Activated CD8-positive, alpha-beta T cell treated with anti-CD3 and anti-CD28 coated beads for 36 hours (primary cell): ENCODE measurements around the gene MRPL14. TPM values are rescaled to one million over a fixed set of nuclear protein-coding genes. Genes with fewer than 3 reads are reported as not detected.

Source experiments
- ATAC-seq: fragments of 200-7000 bp; cut with Tn5 transposase; one replicate; pipeline ENCODE4 v1.10.0; 2021; ENCODE audit warnings: mild to moderate bottlenecking, moderate library complexity
- CTCF ChIA-PET: fragments of 350-600 bp; sonication (Branson Sonifier 250); formaldehyde crosslinking; loops from one replicate; lab custom pipeline; 2021; ENCODE audit warnings: antibody characterized with exemption; lab: Charles Lee
- POLR2A ChIA-PET: fragments of 350-600 bp; sonication (Branson Sonifier 250); formaldehyde crosslinking; loops from one replicate; lab custom pipeline; 2021; ENCODE audit warnings: antibody characterized with exemption; lab: Charles Lee
- DNase-seq: peaks from one replicate; pipeline ENCODE4 v3.0.0-alpha.2; 2020
- H3K27ac Mint-ChIP-seq: one replicate; pipeline ENCODE4 v1.8.0; 2021; ENCODE audit warnings: mild to moderate bottlenecking, mixed read lengths
- H3K27me3 Mint-ChIP-seq: one replicate; pipeline ENCODE4 v1.8.0; 2021; ENCODE audit warnings: mixed read lengths
- H3K36me3 Mint-ChIP-seq: one replicate; pipeline ENCODE4 v1.8.0; 2021; ENCODE audit warnings: low read depth, mixed read lengths
- H3K4me1 Mint-ChIP-seq: one replicate; pipeline ENCODE4 v1.8.0; 2021; ENCODE audit warnings: low read depth, mixed read lengths
- H3K4me3 Mint-ChIP-seq: one replicate; pipeline ENCODE4 v1.8.0; 2021; ENCODE audit warnings: mild to moderate bottlenecking, moderate library complexity, mixed read lengths
- H3K9me3 Mint-ChIP-seq: one replicate; pipeline ENCODE4 v1.8.0; 2021; ENCODE audit warnings: mixed read lengths
- intact Hi-C: fragments of 100-400 bp; cut with micrococcal nuclease; formaldehyde crosslinking; loops from one replicate; pipeline ENCODE4 v1.10.0; 2022
- total RNA-seq, 2 experiments: library from RNA; stranded (reverse); gene quantifications; one replicate each; pipeline ENCODE4 v1.2.3, GENCODE V29; 2021
- TF ChIP-seq, protein P1 (sequence below): fragments of 200-600 bp; IDR thresholded peaks from one replicate; pipeline ENCODE4 v1.8.0; 2022; ENCODE audit warnings: antibody characterized with exemption, mild to moderate bottlenecking

MRPL14 gene
- total RNA-seq, 2 experiments from 2014 or later, result 42.8 to 44.3 TPM

DNA sequence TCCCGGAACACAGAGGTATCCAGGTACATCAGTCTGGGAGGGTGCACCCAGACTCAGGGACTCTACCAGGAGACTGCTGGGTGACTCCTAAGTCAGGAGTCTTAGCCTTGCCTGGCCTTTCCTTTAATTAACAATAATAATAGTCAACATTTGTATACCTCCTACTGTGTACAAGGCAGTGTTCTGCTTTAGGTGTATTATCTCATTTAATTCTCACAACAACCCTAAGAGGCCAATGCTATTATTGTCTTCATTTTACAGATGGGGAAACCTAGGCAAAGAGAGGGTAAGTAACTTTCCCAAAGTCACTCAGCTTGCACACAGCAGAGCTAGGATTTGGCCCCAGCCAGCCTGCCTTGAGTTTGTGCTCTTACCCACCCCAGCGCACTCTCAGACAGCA, 39.6 kb downstream of the MRPL14 start:
- ChIA-PET POLR2A (no interaction called here), CTCF (interaction anchor here (4.2 kb wide), 1 partner anchor 8 kb away, joined by 23 read pairs; no protein-coding TSS in a partner anchor)
- ATAC-seq (no peak), DNase-seq (no peak)
- no peak overlapping the region for H3K27ac Mint-ChIP-seq
- H3K36me3 Mint-ChIP-seq, result no peaks in the 10 kb centered on the region
- TF ChIP-seq, protein P1, sequence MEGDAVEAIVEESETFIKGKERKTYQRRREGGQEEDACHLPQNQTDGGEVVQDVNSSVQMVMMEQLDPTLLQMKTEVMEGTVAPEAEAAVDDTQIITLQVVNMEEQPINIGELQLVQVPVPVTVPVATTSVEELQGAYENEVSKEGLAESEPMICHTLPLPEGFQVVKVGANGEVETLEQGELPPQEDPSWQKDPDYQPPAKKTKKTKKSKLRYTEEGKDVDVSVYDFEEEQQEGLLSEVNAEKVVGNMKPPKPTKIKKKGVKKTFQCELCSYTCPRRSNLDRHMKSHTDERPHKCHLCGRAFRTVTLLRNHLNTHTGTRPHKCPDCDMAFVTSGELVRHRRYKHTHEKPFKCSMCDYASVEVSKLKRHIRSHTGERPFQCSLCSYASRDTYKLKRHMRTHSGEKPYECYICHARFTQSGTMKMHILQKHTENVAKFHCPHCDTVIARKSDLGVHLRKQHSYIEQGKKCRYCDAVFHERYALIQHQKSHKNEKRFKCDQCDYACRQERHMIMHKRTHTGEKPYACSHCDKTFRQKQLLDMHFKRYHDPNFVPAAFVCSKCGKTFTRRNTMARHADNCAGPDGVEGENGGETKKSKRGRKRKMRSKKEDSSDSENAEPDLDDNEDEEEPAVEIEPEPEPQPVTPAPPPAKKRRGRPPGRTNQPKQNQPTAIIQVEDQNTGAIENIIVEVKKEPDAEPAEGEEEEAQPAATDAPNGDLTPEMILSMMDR, result no peak
- intact Hi-C loops, result no loop called here
- H3K9me3 Mint-ChIP-seq, result no peaks in the 10 kb centered on the region
- no peaks in the 10 kb centered on the region for H3K27me3 Mint-ChIP-seq
- no peak overlapping the region for H3K4me3 Mint-ChIP-seq
- H3K4me1 Mint-ChIP-seq, result peaks cover 11% of the 10 kb centered on the region

DNA sequence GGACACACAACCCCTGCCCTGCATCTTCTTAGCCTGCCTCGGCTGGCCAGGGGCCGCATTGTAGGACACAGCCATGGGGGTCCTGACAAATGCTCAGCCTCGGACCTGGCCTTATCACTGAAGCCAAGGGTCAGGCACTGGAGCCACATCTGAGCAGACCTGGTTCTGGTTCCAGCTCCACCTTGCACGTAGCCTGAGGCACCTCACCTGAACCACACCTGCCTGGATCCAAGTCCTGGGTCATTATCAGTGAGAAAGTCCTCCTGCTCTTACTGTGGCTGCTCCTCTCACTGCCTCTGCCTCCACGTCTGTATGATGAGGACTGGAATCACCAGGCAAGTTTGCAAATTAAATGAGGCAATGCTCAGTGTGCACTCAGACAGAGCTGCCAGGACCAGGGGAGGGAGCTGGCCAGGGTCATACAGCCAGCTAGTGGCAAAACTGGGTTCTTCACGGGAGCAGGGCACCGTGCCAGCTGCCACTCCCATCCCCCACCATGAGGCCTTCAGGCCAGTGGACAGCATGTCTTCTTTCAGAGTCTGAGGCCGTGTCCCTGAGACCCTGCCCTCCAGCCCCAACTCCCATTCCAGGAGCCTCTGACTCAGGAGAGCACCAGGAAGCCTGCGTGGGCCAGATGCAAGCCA, 40.2 kb downstream of the MRPL14 start:
- intact Hi-C loops, result no loop called here
- no peaks in the 10 kb centered on the region for H3K27me3 Mint-ChIP-seq
- H3K9me3 Mint-ChIP-seq, result no peaks in the 10 kb centered on the region
- no peak overlapping the region for H3K27ac Mint-ChIP-seq
- no peak for DNase-seq
- TF ChIP-seq, protein P1, result no peak
- ChIA-PET POLR2A (no interaction called here), CTCF (interaction anchor here (1.0 to 4.2 kb wide), 4 partner anchors 8 to 270 kb away, joined by 3 to 23 read pairs (median 4); no protein-coding TSS in a partner anchor)
- no peaks in the 10 kb centered on the region for H3K36me3 Mint-ChIP-seq
- H3K4me3 Mint-ChIP-seq, result no peak overlapping the region
- peaks cover 11% of the 10 kb centered on the region for H3K4me1 Mint-ChIP-seq
- no peak for ATAC-seq

DNA sequence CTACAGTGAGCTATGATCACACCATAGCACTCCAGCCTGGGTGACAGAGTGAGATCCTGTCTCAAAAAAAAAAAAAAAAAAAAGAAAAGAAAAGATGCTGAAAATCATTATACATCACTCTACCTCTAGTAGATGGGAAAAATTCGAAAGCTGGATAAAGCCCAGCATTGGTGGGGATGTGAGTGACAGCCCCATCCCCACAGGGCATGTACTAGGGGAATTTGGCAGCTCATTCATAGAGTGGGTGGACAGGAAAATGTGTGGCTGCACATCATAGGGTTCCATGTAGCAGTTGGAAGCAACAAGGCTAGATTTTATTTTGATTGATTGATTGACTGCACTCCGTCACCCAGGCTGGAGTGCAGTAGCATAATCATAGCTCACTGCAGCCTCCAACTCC, 42.0 kb downstream of the MRPL14 start:
- CTCF ChIA-PET, result interaction anchor here (0.9 to 2.5 kb wide), 6 partner anchors 11 to 315 kb away, joined by 3 to 12 read pairs (median 4); partner anchors contain the start of gene VEGFA
- intact Hi-C loops, result no loop called here
- H3K4me3 Mint-ChIP-seq, result no peak overlapping the region
- H3K9me3 Mint-ChIP-seq, result no peaks in the 10 kb centered on the region
- H3K36me3 Mint-ChIP-seq, result no peaks in the 10 kb centered on the region
- DNase-seq (no peak), ATAC-seq (peak; percentile 11)
- TF ChIP-seq, protein P1, result no peak
- H3K27me3 Mint-ChIP-seq, result no peaks in the 10 kb centered on the region
- POLR2A ChIA-PET, result interaction anchor here (0.9 to 1.1 kb wide), 2 partner anchors 8 to 415 kb away, joined by 3 read pairs; no protein-coding TSS in a partner anchor
- H3K4me1 Mint-ChIP-seq, result peaks cover 11% of the 10 kb centered on the region
- no peak overlapping the region for H3K27ac Mint-ChIP-seq

DNA sequence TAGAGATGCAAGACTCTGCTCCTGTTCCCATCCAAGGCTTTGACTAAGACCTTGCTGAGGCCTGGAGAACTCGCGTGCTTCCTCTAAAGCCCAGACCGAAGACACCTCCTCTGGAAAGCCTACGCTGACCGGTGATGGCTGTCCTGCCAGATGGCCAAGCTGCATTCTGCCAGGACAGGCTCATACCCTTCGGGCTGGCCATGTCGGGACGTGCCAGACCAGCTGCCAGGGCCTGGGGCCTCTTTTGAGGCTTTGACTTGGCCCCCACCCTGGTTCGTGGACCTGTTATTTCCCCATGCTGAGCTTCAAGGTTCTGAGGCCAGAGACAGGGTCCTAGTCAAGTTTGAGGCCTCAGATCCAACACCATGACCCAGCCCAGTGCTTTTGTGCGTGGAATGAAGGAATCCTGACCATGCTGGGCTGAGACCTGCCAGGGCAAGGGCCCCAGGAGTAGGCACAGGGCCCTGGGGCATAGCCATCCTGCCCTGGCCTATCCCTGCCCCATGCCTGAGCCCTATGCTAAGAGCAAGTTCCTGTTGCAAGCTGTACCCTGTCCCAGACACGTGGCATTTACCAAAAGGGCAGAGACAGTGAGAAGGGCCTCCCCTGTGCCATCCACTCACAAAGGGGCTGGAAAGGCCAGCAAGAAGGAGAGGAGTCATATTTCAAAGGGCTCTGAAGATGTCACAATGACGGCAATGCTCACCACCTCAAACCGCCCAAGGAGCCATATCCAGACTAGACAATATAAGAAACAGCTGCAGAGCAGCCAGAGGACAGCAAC, 42.8 kb downstream of the MRPL14 start:
- Mint-ChIP-seq H3K9me3 (no peaks in the 10 kb centered on the region), H3K36me3 (no peaks in the 10 kb centered on the region), H3K4me1 (peaks cover 11% of the 10 kb centered on the region), H3K27me3 (no peaks in the 10 kb centered on the region), H3K27ac (peak overlapping the region; percentile 4), H3K4me3 (no peak overlapping the region)
- DNase-seq (peak; percentile 32), ATAC-seq (peak; percentile 78)
- TF ChIP-seq, protein P1, result no peak
- ChIA-PET CTCF (interaction anchor here (0.9 to 2.5 kb wide), 5 partner anchors 10 to 418 kb away, joined by 3 to 12 read pairs (median 4); no protein-coding TSS in a partner anchor), POLR2A (no interaction called here)
- intact Hi-C loops, result no loop called here
